ENCODE measurements around the gene ERICH6. TPM values are rescaled to one million over a fixed set of nuclear protein-coding genes. Genes with fewer than 3 reads are reported as not detected.

The ERICH6 gene
- total and polyA plus RNA-seq, 2 experiments from 2014 or later: 0.32 TPM; not detected in 1

- TF ChIP-seq JUNB (IDR thresholded peaks at IDR 0.05; ENCODE audit: unreplicated experiment) (no peak), ZNF114 (CRISPR knock-in tag; IDR thresholded peaks at IDR 0.05) (no peak), POLR2AphosphoS5 (IDR thresholded peaks at IDR 0.05; ENCODE audit: low read depth) (no peak)
- TF ChIP-seq, protein P1, sequence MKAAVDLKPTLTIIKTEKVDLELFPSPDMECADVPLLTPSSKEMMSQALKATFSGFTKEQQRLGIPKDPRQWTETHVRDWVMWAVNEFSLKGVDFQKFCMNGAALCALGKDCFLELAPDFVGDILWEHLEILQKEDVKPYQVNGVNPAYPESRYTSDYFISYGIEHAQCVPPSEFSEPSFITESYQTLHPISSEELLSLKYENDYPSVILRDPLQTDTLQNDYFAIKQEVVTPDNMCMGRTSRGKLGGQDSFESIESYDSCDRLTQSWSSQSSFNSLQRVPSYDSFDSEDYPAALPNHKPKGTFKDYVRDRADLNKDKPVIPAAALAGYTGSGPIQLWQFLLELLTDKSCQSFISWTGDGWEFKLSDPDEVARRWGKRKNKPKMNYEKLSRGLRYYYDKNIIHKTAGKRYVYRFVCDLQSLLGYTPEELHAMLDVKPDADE (IDR thresholded peaks at IDR 0.05): no peak
- TF ChIP-seq, protein P2, sequence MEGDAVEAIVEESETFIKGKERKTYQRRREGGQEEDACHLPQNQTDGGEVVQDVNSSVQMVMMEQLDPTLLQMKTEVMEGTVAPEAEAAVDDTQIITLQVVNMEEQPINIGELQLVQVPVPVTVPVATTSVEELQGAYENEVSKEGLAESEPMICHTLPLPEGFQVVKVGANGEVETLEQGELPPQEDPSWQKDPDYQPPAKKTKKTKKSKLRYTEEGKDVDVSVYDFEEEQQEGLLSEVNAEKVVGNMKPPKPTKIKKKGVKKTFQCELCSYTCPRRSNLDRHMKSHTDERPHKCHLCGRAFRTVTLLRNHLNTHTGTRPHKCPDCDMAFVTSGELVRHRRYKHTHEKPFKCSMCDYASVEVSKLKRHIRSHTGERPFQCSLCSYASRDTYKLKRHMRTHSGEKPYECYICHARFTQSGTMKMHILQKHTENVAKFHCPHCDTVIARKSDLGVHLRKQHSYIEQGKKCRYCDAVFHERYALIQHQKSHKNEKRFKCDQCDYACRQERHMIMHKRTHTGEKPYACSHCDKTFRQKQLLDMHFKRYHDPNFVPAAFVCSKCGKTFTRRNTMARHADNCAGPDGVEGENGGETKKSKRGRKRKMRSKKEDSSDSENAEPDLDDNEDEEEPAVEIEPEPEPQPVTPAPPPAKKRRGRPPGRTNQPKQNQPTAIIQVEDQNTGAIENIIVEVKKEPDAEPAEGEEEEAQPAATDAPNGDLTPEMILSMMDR (conservative IDR thresholded peaks at IDR 0.05; ENCODE audit: low read depth in 2 of 2): no peak
- Histone ChIP-seq H3K9me2 (ENCODE audit: insufficient read depth) (no peaks in the 10 kb centered on the region), H3K4me3 (no peak overlapping the region), H4K20me1 (replicated peaks; ENCODE audit: insufficient read depth) (peaks cover 12% of the 10 kb centered on the region), H3K4me1 (ENCODE audit: insufficient read depth) (no peaks in the 10 kb centered on the region), H3K79me2 (replicated peaks; ENCODE audit: insufficient read depth) (peaks cover 90% of the 10 kb centered on the region), H3K27ac (ENCODE audit: low read depth) (no peak overlapping the region), H3K36me3 (ENCODE audit: insufficient read depth) (no peaks in the 10 kb centered on the region), H3K27me3 (ENCODE audit: insufficient read depth) (no peaks in the 10 kb centered on the region), H3F3A (replicated peaks; ENCODE audit: low read depth) (no peaks in the 10 kb centered on the region), H2AFZ (no peak overlapping the region), H3K4me2 (no peak overlapping the region)
- ATAC-seq: peak; percentile 34; the same call in 1 of the 3 replicates
- DNase-seq (ENCODE audit: low spot score): no peak
- H3K27me3 Mint-ChIP-seq (ENCODE audit: insufficient read depth, low read depth, poor library complexity): peaks cover 4% of the 10 kb centered on the region
- no peak overlapping the region for H3K4me3 Mint-ChIP-seq
- peaks cover 3% of the 10 kb centered on the region; the same call in 1 of the 3 replicates for H3K9me3 Mint-ChIP-seq
- H3K36me3 Mint-ChIP-seq (ENCODE audit: low read depth): peaks cover 56% of the 10 kb centered on the region
- H3K27ac Mint-ChIP-seq: no peak overlapping the region
- peaks cover 13% of the 10 kb centered on the region for H3K4me1 Mint-ChIP-seq
Measured at GRCh38 chr3:150613034-150613433, 90.7 kb downstream of the ERICH6 start.

DNA sequence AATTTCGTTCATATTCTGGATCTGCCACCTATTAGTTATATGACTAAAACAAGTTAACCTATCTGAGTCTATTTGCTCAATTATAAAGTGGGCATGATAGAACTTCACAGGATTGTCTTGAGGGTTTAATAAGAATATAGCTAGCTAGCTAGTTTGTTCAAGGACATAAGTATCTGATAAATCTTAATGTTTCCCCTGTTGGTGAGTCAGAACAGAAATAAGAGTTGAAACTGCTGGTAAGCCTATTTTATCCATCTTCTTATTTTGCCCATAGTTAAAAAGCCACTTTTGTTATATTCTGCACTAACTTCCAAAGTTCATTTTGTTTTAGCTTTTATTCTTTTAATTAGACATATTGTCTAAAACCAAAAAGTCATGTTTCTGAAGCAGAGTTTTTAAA lies 91.2 kb downstream of the ERICH6 start:
- DNase-seq (ENCODE audit: low spot score) (no peak), ATAC-seq (no peak)
- Histone ChIP-seq H3K36me3 (ENCODE audit: insufficient read depth) (no peaks in the 10 kb centered on the region), H3K4me1 (ENCODE audit: insufficient read depth) (peaks cover 5% of the 10 kb centered on the region), H3K9me2 (ENCODE audit: insufficient read depth) (no peaks in the 10 kb centered on the region), H3K27ac (ENCODE audit: low read depth) (no peak overlapping the region), H4K20me1 (replicated peaks; ENCODE audit: insufficient read depth) (peaks cover 10% of the 10 kb centered on the region; the same call in 1 of the 2 replicates), H3K4me3 (no peak overlapping the region), H3F3A (replicated peaks; ENCODE audit: low read depth) (no peaks in the 10 kb centered on the region), H3K79me2 (replicated peaks; ENCODE audit: insufficient read depth) (peaks cover 90% of the 10 kb centered on the region), H2AFZ (no peak overlapping the region), H3K4me2 (no peak overlapping the region), H3K27me3 (ENCODE audit: insufficient read depth) (no peaks in the 10 kb centered on the region)
- H3K27me3 Mint-ChIP-seq (ENCODE audit: insufficient read depth, low read depth, poor library complexity): peaks cover 4% of the 10 kb centered on the region
- H3K36me3 Mint-ChIP-seq (ENCODE audit: low read depth): peaks cover 53% of the 10 kb centered on the region
- peaks cover 18% of the 10 kb centered on the region for H3K4me1 Mint-ChIP-seq
- H3K9me3 Mint-ChIP-seq: peaks cover 3% of the 10 kb centered on the region; the same call in 1 of the 3 replicates
- no peak overlapping the region for H3K27ac Mint-ChIP-seq
- no peak overlapping the region for H3K4me3 Mint-ChIP-seq
- TF ChIP-seq EZH2 (IDR thresholded peaks at IDR 0.05; ENCODE audit: low read depth, unreplicated experiment) (no peak), EZH2phosphoT487 (IDR thresholded peaks at IDR 0.05; ENCODE audit: unreplicated experiment) (no peak), POLR2AphosphoS5 (IDR thresholded peaks at IDR 0.05; ENCODE audit: low read depth) (no peak), REST (IDR thresholded peaks at IDR 0.05; ENCODE audit: unreplicated experiment) (no peak), ZNF331 (CRISPR knock-in tag; IDR thresholded peaks at IDR 0.05; ENCODE audit: low read depth) (no peak), ZNF114 (CRISPR knock-in tag; IDR thresholded peaks at IDR 0.05) (no peak), CREB1 (CRISPR knock-in tag; IDR thresholded peaks at IDR 0.05; ENCODE audit: low read depth) (no peak), JUNB (IDR thresholded peaks at IDR 0.05; ENCODE audit: unreplicated experiment) (no peak), STAT1 (IDR thresholded peaks at IDR 0.05; ENCODE audit: unreplicated experiment) (no peak), NANOG (IDR thresholded peaks at IDR 0.05; ENCODE audit: borderline replicate concordance) (no peak)
- TF ChIP-seq, protein P1 (IDR thresholded peaks at IDR 0.05): no peak
- TF ChIP-seq, protein P2 (conservative IDR thresholded peaks at IDR 0.05; ENCODE audit: low read depth in 2 of 2): no peak
